ENCODE data around the gene ANGPTL2. TPM values are rescaled to one million over a fixed set of nuclear protein-coding genes. Genes with fewer than 3 reads are reported as not detected.

The ANGPTL2 gene
- total RNA-seq, 1 donor from 2014 or later: 16.6 TPM

DNA sequence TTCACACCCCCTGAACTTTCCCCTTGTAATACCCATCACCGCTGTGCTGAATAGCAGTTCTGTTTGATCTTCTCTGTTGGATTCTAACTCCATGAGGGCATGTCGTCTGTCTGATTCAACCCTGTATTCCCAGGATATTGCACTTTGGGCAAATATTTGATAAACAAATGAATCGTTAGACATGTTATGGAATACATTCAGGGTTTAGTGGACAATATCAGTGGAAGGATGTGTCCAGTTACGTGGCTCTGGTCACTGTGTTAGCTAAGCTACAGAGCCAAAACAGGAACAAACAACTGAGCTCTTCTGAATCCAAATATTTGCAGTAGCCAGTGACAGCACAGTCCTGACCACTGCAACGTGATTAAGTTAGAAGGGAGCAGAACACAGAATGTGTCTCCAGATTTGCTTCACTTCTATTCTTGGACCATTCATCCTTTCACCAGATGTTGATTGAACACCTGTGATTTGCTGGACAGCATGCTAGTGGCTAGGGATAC, 13.2 kb downstream of the ANGPTL2 start:
- Mint-ChIP-seq H3K9me3 (no peaks in the 10 kb centered on the region), H3K27me3 (ENCODE audit: low read depth) (no peaks in the 10 kb centered on the region), H3K4me1 (no peaks in the 10 kb centered on the region), H3K4me3 (no peak overlapping the region), H3K36me3 (peaks cover 6% of the 10 kb centered on the region), H3K27ac (no peak overlapping the region)
- no peak for DNase-seq (ENCODE audit: low spot score in 2 of 2, unreplicated experiment in 2 of 2)
- TF ChIP-seq, protein P1, sequence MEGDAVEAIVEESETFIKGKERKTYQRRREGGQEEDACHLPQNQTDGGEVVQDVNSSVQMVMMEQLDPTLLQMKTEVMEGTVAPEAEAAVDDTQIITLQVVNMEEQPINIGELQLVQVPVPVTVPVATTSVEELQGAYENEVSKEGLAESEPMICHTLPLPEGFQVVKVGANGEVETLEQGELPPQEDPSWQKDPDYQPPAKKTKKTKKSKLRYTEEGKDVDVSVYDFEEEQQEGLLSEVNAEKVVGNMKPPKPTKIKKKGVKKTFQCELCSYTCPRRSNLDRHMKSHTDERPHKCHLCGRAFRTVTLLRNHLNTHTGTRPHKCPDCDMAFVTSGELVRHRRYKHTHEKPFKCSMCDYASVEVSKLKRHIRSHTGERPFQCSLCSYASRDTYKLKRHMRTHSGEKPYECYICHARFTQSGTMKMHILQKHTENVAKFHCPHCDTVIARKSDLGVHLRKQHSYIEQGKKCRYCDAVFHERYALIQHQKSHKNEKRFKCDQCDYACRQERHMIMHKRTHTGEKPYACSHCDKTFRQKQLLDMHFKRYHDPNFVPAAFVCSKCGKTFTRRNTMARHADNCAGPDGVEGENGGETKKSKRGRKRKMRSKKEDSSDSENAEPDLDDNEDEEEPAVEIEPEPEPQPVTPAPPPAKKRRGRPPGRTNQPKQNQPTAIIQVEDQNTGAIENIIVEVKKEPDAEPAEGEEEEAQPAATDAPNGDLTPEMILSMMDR (IDR thresholded peaks at IDR 0.05; ENCODE audit: unreplicated experiment): no peak

DNA sequence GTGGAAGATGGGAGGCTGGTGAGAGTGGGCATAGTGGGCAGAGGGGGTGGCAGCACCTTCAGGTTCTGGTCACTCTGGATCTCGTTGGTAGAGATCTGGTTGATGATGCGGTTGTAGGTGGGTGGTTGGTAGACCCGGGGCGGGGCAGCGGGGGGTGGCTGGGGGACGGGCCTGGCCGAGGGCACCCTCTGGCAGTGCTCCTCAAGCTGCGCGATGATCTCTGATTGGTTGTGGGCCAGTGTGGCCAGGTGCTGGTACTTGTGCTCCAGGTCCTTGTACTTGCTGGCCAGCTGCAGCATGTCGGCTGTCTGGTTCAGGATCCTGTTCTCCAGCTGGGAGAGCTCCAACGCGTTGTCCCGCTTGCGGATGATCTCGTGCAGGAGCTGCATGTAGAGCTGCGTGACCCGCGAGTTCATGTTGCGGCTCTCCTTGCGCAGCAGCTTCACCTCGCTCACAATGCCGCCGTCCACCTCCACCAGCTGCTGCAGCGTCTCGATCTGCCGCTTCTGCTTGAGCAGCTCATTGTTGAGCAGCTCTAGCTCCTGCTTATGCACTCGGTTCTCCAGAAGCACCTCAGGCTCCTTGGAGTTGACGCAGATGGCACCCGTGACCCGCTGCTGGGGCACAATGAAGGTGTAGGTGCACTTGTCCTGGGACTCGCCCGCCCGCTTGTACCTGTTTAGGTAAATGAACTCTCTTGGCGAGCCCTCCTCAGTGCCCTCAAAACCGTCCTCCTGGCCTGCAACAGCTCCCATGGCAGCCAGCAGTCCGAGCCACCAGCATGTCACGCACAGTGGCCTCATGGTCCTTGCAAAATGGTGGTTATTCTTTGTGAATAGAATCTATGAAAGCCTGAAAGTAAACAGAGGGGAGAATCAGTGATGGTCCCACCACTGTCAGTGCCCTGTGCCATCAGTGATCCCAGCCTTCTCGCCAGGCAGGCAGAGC, 14.2 kb downstream of the ANGPTL2 start:
- Mint-ChIP-seq H3K4me3 (no peak overlapping the region), H3K27me3 (ENCODE audit: low read depth) (no peaks in the 10 kb centered on the region), H3K36me3 (peaks cover 6% of the 10 kb centered on the region), H3K4me1 (no peaks in the 10 kb centered on the region), H3K27ac (no peak overlapping the region), H3K9me3 (no peaks in the 10 kb centered on the region)
- DNase-seq (ENCODE audit: low spot score in 2 of 2, unreplicated experiment in 2 of 2): no peak
- TF ChIP-seq, protein P1 (IDR thresholded peaks at IDR 0.05; ENCODE audit: unreplicated experiment): no peak

GRCh38 chr9:127107171-127107928, 15.1 kb downstream of the ANGPTL2 start:
- no peaks in the 10 kb centered on the region for H3K27me3 Mint-ChIP-seq (ENCODE audit: low read depth)
- TF ChIP-seq, protein P1 (IDR thresholded peaks at IDR 0.05; ENCODE audit: unreplicated experiment): no peak
- DNase-seq (ENCODE audit: low spot score in 2 of 2, unreplicated experiment in 2 of 2): no peak

GRCh38 chr9:127106466-127106855, 16.0 kb downstream of the ANGPTL2 start:
- TF ChIP-seq, protein P1 (IDR thresholded peaks at IDR 0.05; ENCODE audit: unreplicated experiment): no peak
- H3K36me3 Mint-ChIP-seq: peaks cover 5% of the 10 kb centered on the region
- no peak overlapping the region for H3K4me3 Mint-ChIP-seq
- no peak overlapping the region for H3K27ac Mint-ChIP-seq
- H3K9me3 Mint-ChIP-seq: no peaks in the 10 kb centered on the region
- DNase-seq (ENCODE audit: low spot score in 2 of 2, unreplicated experiment in 2 of 2): no peak
- no peaks in the 10 kb centered on the region for H3K27me3 Mint-ChIP-seq (ENCODE audit: low read depth)
- no peaks in the 10 kb centered on the region for H3K4me1 Mint-ChIP-seq

More at GRCh38 chr9:127107171-127107928, 15.1 kb downstream of the ANGPTL2 start:
- no peaks in the 10 kb centered on the region for H3K9me3 Mint-ChIP-seq
- H3K4me1 Mint-ChIP-seq: no peaks in the 10 kb centered on the region
- H3K27ac Mint-ChIP-seq: no peak overlapping the region
- peaks cover 5% of the 10 kb centered on the region for H3K36me3 Mint-ChIP-seq
- no peak overlapping the region for H3K4me3 Mint-ChIP-seq

- Mint-ChIP-seq H3K4me1 (no peaks in the 10 kb centered on the region), H3K36me3 (peaks cover 5% of the 10 kb centered on the region), H3K4me3 (no peak overlapping the region), H3K27me3 (ENCODE audit: low read depth) (no peaks in the 10 kb centered on the region), H3K9me3 (no peaks in the 10 kb centered on the region), H3K27ac (no peak overlapping the region)
- TF ChIP-seq, protein P1 (IDR thresholded peaks at IDR 0.05; ENCODE audit: unreplicated experiment): no peak
- no peak for DNase-seq (ENCODE audit: low spot score in 2 of 2, unreplicated experiment in 2 of 2)
Observed at GRCh38 chr9:127105805-127106465, 16.5 kb downstream of the ANGPTL2 start.

All from mesothelial cell of epicardium (in vitro differentiated cells).